Left lung (tissue), 10 donors: ENCODE results near the gene AKR1A1. TPM values are rescaled to one million over a fixed set of nuclear protein-coding genes. Genes with fewer than 3 reads are reported as not detected.

Experiments used
- ATAC-seq: fragments of 200-7000 bp; cut with Tn5 transposase; one replicate; pipeline ENCODE4 v1.9.1; 2020; ENCODE audit warnings: moderate library complexity
- DNase-seq, 4 donors: peaks; one replicate each; pipeline ENCODE4 v3.0.0-alpha.2; 2013 to 2020
- H3K27ac ChIP-seq, 2 donors: fragments of 200-600 bp; sonication (generic) in 1 of 2; one replicate each; pipeline versions ENCODE4 v1.5.0 to v1.8.0; 2020 to 2021
- H3K27me3 ChIP-seq, 2 donors: fragments of 200-600 bp; sonication (generic) in 1 of 2; one replicate each; pipeline versions ENCODE4 v1.5.0 to v1.8.0; 2020 to 2021
- H3K36me3 ChIP-seq, 2 donors: fragments of 200-600 bp; sonication (generic) in 1 of 2; one replicate each; pipeline versions ENCODE4 v1.5.0 to v1.8.0; 2020 to 2021
- H3K4me1 ChIP-seq, 2 donors: fragments of 200-600 bp; one replicate each; pipeline ENCODE4 v1.8.0; 2021
- H3K4me3 ChIP-seq, 2 donors: fragments of 200-600 bp; sonication (generic) in 1 of 2; one replicate each; pipeline versions ENCODE4 v1.5.0 to v1.8.0; 2020 to 2021; ENCODE audit warnings: mild to moderate bottlenecking in 1 of 2
- H3K9me3 ChIP-seq, 2 donors: fragments of 200-600 bp; sonication (generic) in 1 of 2; one replicate each; pipeline versions ENCODE4 v1.5.0 to v1.8.0; 2020 to 2021
- intact Hi-C, 2 donors: fragments of 100-400 bp; cut with DNase I; formaldehyde crosslinking; loops; one replicate each; pipeline versions ENCODE4 v1.11.2 to v1.14.2; 2022
- polyA plus RNA-seq, 6 donors: library from polyadenylated mRNA; unstranded; fragments of 120-200 nt; gene quantifications; one replicate each; pipeline ENCODE4 v1.2.1, GENCODE V29; 2013; ENCODE audit not compliant: insufficient read length in 6 of 6
- total RNA-seq, 2 donors: library from RNA; stranded (reverse); fragmentation: NEBNext Ultra II Directional; extraction: Animal tissue kit (Norgen Biotek cat#: 25700); gene quantifications; one replicate each; pipeline ENCODE4 v1.2.1, GENCODE V29; 2021
- TF ChIP-seq, protein P1 (sequence below), 2 donors: fragments of 200-600 bp; sonication (generic) in 1 of 2; IDR thresholded peaks; one replicate each; pipeline versions ENCODE4 v1.5.0 to v1.8.0; 2021; ENCODE audit warnings: antibody characterized with exemption in 2 of 2
- donor health status: DM: no; HTN: yes; CAD: no.
- donor health status: DM: no; HTN: no; CAD: no.

AKR1A1 gene
- total and polyA plus RNA-seq, 8 donors, result 134 to 258 (median 151) TPM

GRCh38 chr1:45503462-45504360 lies 46.9 kb upstream of the AKR1A1 start:
- Histone ChIP-seq H3K4me3 (no peak overlapping the region), H3K36me3 (peaks cover 0 to 7% of the 10 kb centered on the region in 2 donors), H3K27me3 (no peaks in the 10 kb centered on the region), H3K27ac (no peak overlapping the region), H3K9me3 (no peaks in the 10 kb centered on the region), H3K4me1 (peaks cover 11 to 22% of the 10 kb centered on the region in 2 donors)
- ATAC-seq (no peak), DNase-seq (no peak)
- TF ChIP-seq, protein P1, sequence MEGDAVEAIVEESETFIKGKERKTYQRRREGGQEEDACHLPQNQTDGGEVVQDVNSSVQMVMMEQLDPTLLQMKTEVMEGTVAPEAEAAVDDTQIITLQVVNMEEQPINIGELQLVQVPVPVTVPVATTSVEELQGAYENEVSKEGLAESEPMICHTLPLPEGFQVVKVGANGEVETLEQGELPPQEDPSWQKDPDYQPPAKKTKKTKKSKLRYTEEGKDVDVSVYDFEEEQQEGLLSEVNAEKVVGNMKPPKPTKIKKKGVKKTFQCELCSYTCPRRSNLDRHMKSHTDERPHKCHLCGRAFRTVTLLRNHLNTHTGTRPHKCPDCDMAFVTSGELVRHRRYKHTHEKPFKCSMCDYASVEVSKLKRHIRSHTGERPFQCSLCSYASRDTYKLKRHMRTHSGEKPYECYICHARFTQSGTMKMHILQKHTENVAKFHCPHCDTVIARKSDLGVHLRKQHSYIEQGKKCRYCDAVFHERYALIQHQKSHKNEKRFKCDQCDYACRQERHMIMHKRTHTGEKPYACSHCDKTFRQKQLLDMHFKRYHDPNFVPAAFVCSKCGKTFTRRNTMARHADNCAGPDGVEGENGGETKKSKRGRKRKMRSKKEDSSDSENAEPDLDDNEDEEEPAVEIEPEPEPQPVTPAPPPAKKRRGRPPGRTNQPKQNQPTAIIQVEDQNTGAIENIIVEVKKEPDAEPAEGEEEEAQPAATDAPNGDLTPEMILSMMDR (IDR thresholded peaks at IDR 0.05), result no peak
- intact Hi-C loops, result no loop called here

- no peak overlapping the region for H3K4me3 ChIP-seq
- peaks cover 0 to 42% of the 10 kb centered on the region in 2 donors for H3K36me3 ChIP-seq
- H3K9me3 ChIP-seq, result no peaks in the 10 kb centered on the region
- intact Hi-C loops, result no loop called here
- H3K27ac ChIP-seq, result no peak overlapping the region
- ATAC-seq, result no peak
- peak in 1 of 4 donors; percentile 10 for DNase-seq
- no peaks in the 10 kb centered on the region for H3K27me3 ChIP-seq
- H3K4me1 ChIP-seq, result peaks cover 0 to 7% of the 10 kb centered on the region in 2 donors
- TF ChIP-seq, protein P1 (IDR thresholded peaks at IDR 0.05), result no peak
Measured at GRCh38 chr1:45507195-45507594, 43.4 kb upstream of the AKR1A1 start.

DNA sequence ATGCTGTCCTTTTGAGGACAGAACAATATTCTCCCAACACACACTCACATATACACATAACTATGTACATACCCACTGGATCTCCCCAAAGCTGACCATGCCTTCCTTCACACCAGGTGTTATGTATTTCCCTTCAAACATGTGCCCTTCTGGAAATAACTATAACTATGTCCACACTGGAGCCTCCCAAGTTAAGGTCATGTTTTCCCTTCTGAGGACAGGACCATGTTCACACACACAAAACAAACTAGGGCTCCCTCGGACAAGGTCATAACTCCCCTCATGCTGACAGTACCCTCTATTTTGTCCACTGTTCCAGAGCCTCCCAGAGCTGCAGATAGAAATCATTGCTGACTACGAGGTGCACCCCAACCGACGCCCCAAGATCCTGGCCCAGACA lies 42.7 kb upstream of the AKR1A1 start:
- Histone ChIP-seq H3K4me1 (peaks cover 3 to 10% of the 10 kb centered on the region in 2 donors), H3K9me3 (no peaks in the 10 kb centered on the region), H3K4me3 (no peak overlapping the region), H3K36me3 (peaks cover 1 to 49% of the 10 kb centered on the region in 2 donors), H3K27me3 (no peaks in the 10 kb centered on the region), H3K27ac (peak overlapping the region in 1 of 2 donors; percentile 15)
- intact Hi-C loops, result no loop called here
- ATAC-seq (no peak), DNase-seq (no peak)
- TF ChIP-seq, protein P1 (IDR thresholded peaks at IDR 0.05), result no peak

DNA sequence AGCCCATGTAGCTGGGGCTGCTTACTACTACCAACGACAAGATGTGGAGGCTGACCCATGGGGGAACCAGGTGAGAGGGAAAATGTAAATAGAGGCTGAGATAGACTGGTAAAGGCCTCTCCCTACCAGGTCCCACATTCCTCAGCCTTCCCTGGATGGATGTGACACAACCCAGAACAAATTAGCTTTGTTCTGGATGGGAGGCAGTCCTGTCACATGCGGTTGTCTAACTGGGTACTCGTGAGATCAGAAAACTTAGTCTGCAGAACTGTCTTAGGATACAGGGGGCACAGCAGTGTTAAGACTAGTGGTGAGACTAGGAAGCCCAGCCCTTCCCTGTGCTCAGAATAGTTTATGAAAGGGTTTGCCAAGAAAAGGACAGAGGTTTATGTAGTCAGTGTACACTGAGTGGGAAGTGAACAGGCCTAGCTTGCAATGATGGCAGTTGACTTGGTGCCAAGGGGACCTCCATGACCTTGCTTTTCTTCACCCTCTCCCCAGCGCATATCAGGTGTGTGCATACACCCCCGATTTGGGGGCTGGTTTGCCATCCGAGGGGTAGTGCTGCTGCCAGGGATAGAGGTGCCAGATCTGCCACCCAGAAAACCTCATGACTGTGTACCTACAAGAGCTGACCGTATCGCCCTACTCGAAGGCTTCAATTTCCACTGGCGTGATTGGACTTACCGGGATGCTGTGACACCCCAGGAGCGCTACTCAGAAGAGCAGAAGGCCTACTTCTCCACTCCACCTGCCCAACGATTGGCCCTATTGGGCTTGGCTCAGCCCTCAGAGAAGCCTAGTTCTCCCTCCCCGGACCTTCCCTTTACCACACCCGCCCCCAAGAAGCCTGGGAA lies 42.1 kb upstream of the AKR1A1 start:
- intact Hi-C loops, result no loop called here

More for the DNA sequence above, 42.1 kb upstream of the AKR1A1 start:
- no peak for ATAC-seq
- Histone ChIP-seq H3K36me3 (peaks cover 4 to 56% of the 10 kb centered on the region in 2 donors), H3K9me3 (no peaks in the 10 kb centered on the region), H3K4me1 (peaks cover 5 to 16% of the 10 kb centered on the region in 2 donors), H3K27me3 (no peaks in the 10 kb centered on the region), H3K27ac (peak overlapping the region in 1 of 2 donors; percentile 18), H3K4me3 (no peak overlapping the region)
- peak in 1 of 4 donors; percentile 19 for DNase-seq
- TF ChIP-seq, protein P1 (IDR thresholded peaks at IDR 0.05), result peak in 1 of 2 donors; percentile 12
